ENCODE data around the gene PARP1. TPM values are rescaled to one million over a fixed set of nuclear protein-coding genes. Genes with fewer than 3 reads are reported as not detected.
"Not testable (repeated sequence)": the region's sequence is repeated elsewhere in the genome, so short reads cannot be mapped to it uniquely, and the experiment has no call there.

Gene PARP1
- total RNA-seq, 1 experiment from 2014 or later: 298 TPM

DNA sequence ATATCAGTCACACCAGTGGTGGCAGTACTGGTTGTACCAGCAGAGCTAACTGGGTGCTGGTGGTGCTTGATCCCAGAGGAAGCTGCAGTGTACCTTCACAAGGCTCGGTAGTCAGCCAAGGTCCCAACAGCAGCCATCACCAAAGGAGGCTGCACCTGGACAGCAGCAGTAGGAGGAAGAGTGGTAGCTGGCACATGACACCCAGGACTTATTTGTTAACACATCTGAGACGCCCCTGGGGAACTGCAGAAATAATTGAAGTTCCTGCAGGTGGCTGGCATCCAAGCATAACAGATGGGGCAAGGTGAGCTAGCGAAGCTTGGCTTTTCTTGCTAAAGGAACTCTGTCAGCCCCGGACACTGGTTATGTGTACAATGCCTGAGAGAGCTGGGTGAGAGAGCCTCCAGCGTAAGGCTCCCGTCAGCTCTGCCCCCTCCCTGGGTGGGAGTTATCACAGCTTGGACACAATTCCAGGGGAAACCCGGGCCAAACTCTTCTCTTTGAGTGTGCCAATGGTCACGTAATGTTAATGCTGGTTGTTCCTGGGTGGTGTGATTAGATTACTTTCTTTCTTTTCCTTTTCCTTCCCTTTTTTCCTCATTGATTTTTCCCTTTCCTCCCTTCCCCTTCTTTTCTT is 29.1 kb upstream of the PARP1 start:
- Histone ChIP-seq H3K4me2 (ENCODE audit: low read depth, low read length, poor library complexity, severe bottlenecking) (peak overlapping the region; percentile 63), H4K20me1 (ENCODE audit: insufficient read depth, low read depth, low read length) (no peaks in the 10 kb centered on the region), H3K9ac (ENCODE audit: low read length) (peak overlapping the region; percentile 65), H3K9me3 (ENCODE audit: low read length) (no peaks in the 10 kb centered on the region; the same call in 1 of the 2 replicates), H2AFZ (ENCODE audit: low read length) (no peak overlapping the region), H3K9me2 (replicated peaks; ENCODE audit: insufficient read depth, low read length) (no peaks in the 10 kb centered on the region), H3K4me1 (ENCODE audit: low read length) (peaks cover 61% of the 10 kb centered on the region), H3K79me2 (ENCODE audit: low read length) (no peaks in the 10 kb centered on the region), H3K27ac (ENCODE audit: low read length) (peak overlapping the region; percentile 91), H3K36me3 (ENCODE audit: insufficient read depth, low read length) (peaks cover 6% of the 10 kb centered on the region; the same call in 1 of the 2 replicates), H3K4me3 (ENCODE audit: low read length) (peak overlapping the region; percentile 37), H3K27me3 (ENCODE audit: low read length) (no peaks in the 10 kb centered on the region)
- DNase-seq: peak; percentile 97

DNA sequence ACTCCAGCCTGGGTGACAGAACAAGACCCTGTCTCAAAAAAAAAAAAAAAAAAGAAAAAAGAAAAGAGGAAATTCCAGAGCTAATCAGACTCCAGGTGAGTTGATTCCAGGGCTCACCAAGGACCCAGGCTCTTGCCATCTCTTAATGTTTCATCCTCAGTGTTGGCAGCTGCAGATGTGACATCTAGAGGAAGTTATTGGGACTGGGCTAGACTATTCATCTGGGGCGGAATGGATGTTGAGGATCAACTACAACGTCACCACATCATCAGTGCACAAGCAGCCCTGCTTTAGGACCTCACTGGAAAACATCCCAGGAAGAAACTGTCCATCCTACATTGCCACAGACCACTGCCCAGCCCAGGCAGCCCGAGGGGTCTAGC is 28.6 kb upstream of the PARP1 start:
- H3K79me2 ChIP-seq (ENCODE audit: low read length): no peaks in the 10 kb centered on the region

DNA sequence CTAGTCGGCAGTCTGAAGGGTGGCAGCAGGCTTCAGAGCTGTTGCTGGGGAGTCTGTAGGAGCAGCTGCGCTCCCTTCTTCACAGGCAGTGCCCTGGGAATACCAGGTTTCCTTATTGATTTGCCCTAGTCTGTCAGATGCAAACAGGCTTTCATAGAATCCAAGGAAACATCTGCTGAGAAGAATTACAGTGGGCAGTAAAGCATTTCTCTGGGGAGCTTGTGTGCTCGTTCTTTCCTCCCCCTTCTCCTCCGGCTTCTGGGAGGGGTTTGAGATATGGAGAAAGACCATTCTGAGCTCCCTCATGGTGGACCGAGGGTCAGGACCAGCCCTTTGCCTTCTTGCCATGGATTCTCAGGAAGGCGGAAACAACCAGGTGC is 25.4 kb upstream of the PARP1 start:
- H3K36me3 ChIP-seq (ENCODE audit: insufficient read depth, low read length): peaks cover 6% of the 10 kb centered on the region; the same call in 1 of the 2 replicates
- H4K20me1 ChIP-seq (ENCODE audit: insufficient read depth, low read depth, low read length): no peaks in the 10 kb centered on the region
- peaks cover 81% of the 10 kb centered on the region for H3K4me1 ChIP-seq (ENCODE audit: low read length)
- no peaks in the 10 kb centered on the region for H3K9me2 ChIP-seq (replicated peaks; ENCODE audit: insufficient read depth, low read length)
- DNase-seq: no peak
- no peaks in the 10 kb centered on the region for H3K27me3 ChIP-seq (ENCODE audit: low read length)
- no peak overlapping the region for H3K27ac ChIP-seq (ENCODE audit: low read length)
- no peak overlapping the region for H3K9ac ChIP-seq (ENCODE audit: low read length)
- no peak overlapping the region for H3K4me2 ChIP-seq (ENCODE audit: low read depth, low read length, poor library complexity, severe bottlenecking)
- no peaks in the 10 kb centered on the region for H3K79me2 ChIP-seq (ENCODE audit: low read length)
- H2AFZ ChIP-seq (ENCODE audit: low read length): no peak overlapping the region
- H3K4me3 ChIP-seq (ENCODE audit: low read length): no peak overlapping the region
- no peaks in the 10 kb centered on the region; the same call in 1 of the 2 replicates for H3K9me3 ChIP-seq (ENCODE audit: low read length)

More for the DNA sequence above, 28.6 kb upstream of the PARP1 start:
- Histone ChIP-seq H3K9me2 (replicated peaks; ENCODE audit: insufficient read depth, low read length) (no peaks in the 10 kb centered on the region), H4K20me1 (ENCODE audit: insufficient read depth, low read depth, low read length) (no peaks in the 10 kb centered on the region), H3K9ac (ENCODE audit: low read length) (peak overlapping the region; percentile 60), H3K4me2 (ENCODE audit: low read depth, low read length, poor library complexity, severe bottlenecking) (peak overlapping the region; percentile 63), H3K4me3 (ENCODE audit: low read length) (peak overlapping the region; percentile 37; the same call in 1 of the 2 replicates), H3K4me1 (ENCODE audit: low read length) (peaks cover 61% of the 10 kb centered on the region), H3K36me3 (ENCODE audit: insufficient read depth, low read length) (peaks cover 6% of the 10 kb centered on the region; the same call in 1 of the 2 replicates), H3K27me3 (ENCODE audit: low read length) (no peaks in the 10 kb centered on the region), H3K9me3 (ENCODE audit: low read length) (no peaks in the 10 kb centered on the region; the same call in 1 of the 2 replicates), H2AFZ (ENCODE audit: low read length) (no peak overlapping the region), H3K27ac (ENCODE audit: low read length) (peak overlapping the region; percentile 91)
- DNase-seq: peak; percentile 66

DNA sequence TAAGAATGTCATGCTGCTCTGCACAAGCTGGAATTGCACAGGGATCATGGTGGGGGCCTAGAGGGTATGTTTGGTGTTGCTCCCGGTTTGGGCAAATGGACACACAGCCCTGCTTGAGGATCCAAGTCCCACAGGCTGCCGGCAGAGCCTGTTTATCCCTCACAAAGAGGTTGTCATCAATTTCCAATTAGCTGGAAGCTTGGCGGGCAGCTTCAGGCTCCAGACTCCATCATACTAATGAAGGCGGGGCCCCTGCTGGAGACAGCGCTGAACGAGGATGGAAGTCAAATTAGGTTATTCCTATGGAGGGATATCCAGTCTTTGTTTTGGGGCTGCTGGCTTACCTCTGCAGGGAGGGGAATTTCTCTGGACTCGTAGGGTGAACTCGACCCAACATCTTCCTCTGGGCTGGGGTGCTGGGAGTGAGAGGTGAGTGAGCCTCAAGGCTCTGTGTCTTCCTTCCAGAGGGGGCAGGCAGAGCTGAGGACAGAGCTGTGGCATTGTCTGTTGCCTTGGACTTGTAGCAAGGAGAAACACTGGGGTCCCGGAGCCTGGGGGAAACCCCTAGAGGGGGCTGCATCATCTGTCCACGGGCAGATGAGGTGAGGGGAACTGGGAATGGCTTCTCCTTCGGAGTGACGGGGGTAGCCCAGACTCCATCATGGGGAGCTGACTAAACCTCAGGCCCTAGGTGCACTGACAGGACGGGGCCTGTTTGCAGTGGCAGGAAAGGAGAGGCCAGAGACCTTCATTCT is 24.9 kb upstream of the PARP1 start:
- Histone ChIP-seq H3K9me2 (replicated peaks; ENCODE audit: insufficient read depth, low read length) (no peaks in the 10 kb centered on the region), H3K79me2 (ENCODE audit: low read length) (no peaks in the 10 kb centered on the region), H3K27me3 (ENCODE audit: low read length) (no peaks in the 10 kb centered on the region), H4K20me1 (ENCODE audit: insufficient read depth, low read depth, low read length) (no peaks in the 10 kb centered on the region), H3K9ac (ENCODE audit: low read length) (no peak overlapping the region), H3K36me3 (ENCODE audit: insufficient read depth, low read length) (peaks cover 2% of the 10 kb centered on the region; the same call in 1 of the 2 replicates), H3K9me3 (ENCODE audit: low read length) (no peaks in the 10 kb centered on the region; the same call in 1 of the 2 replicates), H3K4me3 (ENCODE audit: low read length) (no peak overlapping the region), H3K4me2 (ENCODE audit: low read depth, low read length, poor library complexity, severe bottlenecking) (no peak overlapping the region), H2AFZ (ENCODE audit: low read length) (no peak overlapping the region), H3K4me1 (ENCODE audit: low read length) (peaks cover 81% of the 10 kb centered on the region), H3K27ac (ENCODE audit: low read length) (no peak overlapping the region)
- DNase-seq: no peak

DNA sequence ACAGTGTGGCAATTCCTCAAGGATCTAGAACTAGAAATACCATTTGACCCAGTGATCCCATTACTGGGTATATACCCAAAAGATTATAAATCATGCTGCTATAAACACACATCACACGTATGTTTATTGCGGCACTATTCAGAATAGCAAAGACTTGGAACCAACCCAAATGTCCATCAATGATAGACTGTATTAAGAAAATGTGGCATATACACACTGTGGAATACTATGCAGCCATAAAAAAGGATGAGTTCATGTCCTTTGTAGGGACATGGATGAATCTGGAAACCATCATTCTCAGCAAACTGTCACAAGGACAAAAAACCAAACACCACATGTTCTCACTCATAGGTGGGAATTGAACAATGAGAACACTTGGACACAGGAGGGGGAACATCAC is 24.0 kb upstream of the PARP1 start:
- not testable (repeated sequence) for DNase-seq; H3K9me2 ChIP-seq (replicated peaks; ENCODE audit: insufficient read depth, low read length); H3K27me3 ChIP-seq (ENCODE audit: low read length); H3K9me3 ChIP-seq (ENCODE audit: low read length); H3K79me2 ChIP-seq (ENCODE audit: low read length); H3K27ac ChIP-seq (ENCODE audit: low read length); H3K4me2 ChIP-seq (ENCODE audit: low read depth, low read length, poor library complexity, severe bottlenecking); H4K20me1 ChIP-seq (ENCODE audit: insufficient read depth, low read depth, low read length); H3K9ac ChIP-seq (ENCODE audit: low read length); H2AFZ ChIP-seq (ENCODE audit: low read length); H3K36me3 ChIP-seq (ENCODE audit: insufficient read depth, low read length); H3K4me3 ChIP-seq (ENCODE audit: low read length)
- peaks cover 81% of the 10 kb centered on the region for H3K4me1 ChIP-seq (ENCODE audit: low read length)

GRCh38 chr1:226429858-226430715 is 22.2 kb upstream of the PARP1 start:
- H3K79me2 ChIP-seq (ENCODE audit: low read length): no peaks in the 10 kb centered on the region

GRCh38 chr1:226428791-226429461 is 21.0 kb upstream of the PARP1 start:
- no peaks in the 10 kb centered on the region for H4K20me1 ChIP-seq (ENCODE audit: insufficient read depth, low read depth, low read length)
- no peaks in the 10 kb centered on the region for H3K27me3 ChIP-seq (ENCODE audit: low read length)
- no peak overlapping the region for H2AFZ ChIP-seq (ENCODE audit: low read length)
- peak overlapping the region; percentile 68 for H3K27ac ChIP-seq (ENCODE audit: low read length)
- peak overlapping the region; percentile 30; the same call in 1 of the 2 replicates for H3K4me3 ChIP-seq (ENCODE audit: low read length)
- no peak for DNase-seq
- H3K9ac ChIP-seq (ENCODE audit: low read length): peak overlapping the region; percentile 45
- no peaks in the 10 kb centered on the region for H3K36me3 ChIP-seq (ENCODE audit: insufficient read depth, low read length)
- no peaks in the 10 kb centered on the region for H3K9me3 ChIP-seq (ENCODE audit: low read length)
- no peaks in the 10 kb centered on the region for H3K9me2 ChIP-seq (replicated peaks; ENCODE audit: insufficient read depth, low read length)
- no peaks in the 10 kb centered on the region for H3K79me2 ChIP-seq (ENCODE audit: low read length)
- H3K4me2 ChIP-seq (ENCODE audit: low read depth, low read length, poor library complexity, severe bottlenecking): peak overlapping the region; percentile 64
- peaks cover 64% of the 10 kb centered on the region for H3K4me1 ChIP-seq (ENCODE audit: low read length)

More at GRCh38 chr1:226429858-226430715, 22.2 kb upstream of the PARP1 start:
- Histone ChIP-seq H3K9ac (ENCODE audit: low read length) (peak overlapping the region; percentile 12; the same call in 1 of the 2 replicates), H2AFZ (ENCODE audit: low read length) (no peak overlapping the region), H3K9me2 (replicated peaks; ENCODE audit: insufficient read depth, low read length) (no peaks in the 10 kb centered on the region), H3K27ac (ENCODE audit: low read length) (no peak overlapping the region), H3K4me1 (ENCODE audit: low read length) (peaks cover 69% of the 10 kb centered on the region), H3K9me3 (ENCODE audit: low read length) (no peaks in the 10 kb centered on the region), H3K27me3 (ENCODE audit: low read length) (no peaks in the 10 kb centered on the region), H3K4me3 (ENCODE audit: low read length) (no peak overlapping the region), H3K36me3 (ENCODE audit: insufficient read depth, low read length) (no peaks in the 10 kb centered on the region), H3K4me2 (ENCODE audit: low read depth, low read length, poor library complexity, severe bottlenecking) (no peak overlapping the region), H4K20me1 (ENCODE audit: insufficient read depth, low read depth, low read length) (no peaks in the 10 kb centered on the region)
- DNase-seq: no peak
